ENCODE data around the gene TBC1D17.

Gene TBC1D17

GRCh38 chr19:49849433-49850220 lies 27.9 kb upstream of the TBC1D17 start:
- no peak for DNase-seq

GRCh38 chr19:49850221-49850486 lies 27.3 kb upstream of the TBC1D17 start:
- DNase-seq, result no peak

- peak; percentile 97 for DNase-seq
Measured at GRCh38 chr19:49850487-49851342, 26.8 kb upstream of the TBC1D17 start, which contains the start of gene PTOV1. PTOV1 (plus strand) TSS chr19:49851159.

- peak; percentile 71 for DNase-seq
Measured at GRCh38 chr19:49851456-49852259, 25.8 kb upstream of the TBC1D17 start.

- DNase-seq, result no peak
Measured at GRCh38 chr19:49852631-49853126, 24.8 kb upstream of the TBC1D17 start.

- no peak for DNase-seq
Measured at GRCh38 chr19:49853852-49854377, 23.6 kb upstream of the TBC1D17 start.

- DNase-seq, result no peak
Measured at GRCh38 chr19:49854378-49855263, 22.9 kb upstream of the TBC1D17 start.

- DNase-seq, result no peak
Measured at GRCh38 chr19:49855277-49855675, 22.2 kb upstream of the TBC1D17 start.

- no peak for DNase-seq
Measured at GRCh38 chr19:49855676-49856573, 21.6 kb upstream of the TBC1D17 start.

GRCh38 chr19:49856574-49857021 lies 20.9 kb upstream of the TBC1D17 start:
- DNase-seq, result no peak

- no peak for DNase-seq
Measured at GRCh38 chr19:49857061-49857837, 20.3 kb upstream of the TBC1D17 start.

GRCh38 chr19:49857838-49858087 lies 19.7 kb upstream of the TBC1D17 start:
- DNase-seq, result no peak

- DNase-seq, result no peak
Measured at GRCh38 chr19:49858088-49858985, 19.2 kb upstream of the TBC1D17 start.

- no peak for DNase-seq
Measured at GRCh38 chr19:49859682-49860335, 17.7 kb upstream of the TBC1D17 start.

GRCh38 chr19:49860336-49861102 lies 17.0 kb upstream of the TBC1D17 start:
- peak; percentile 33 for DNase-seq

- peak; percentile 64 for DNase-seq
Measured at GRCh38 chr19:49861107-49861506, 16.4 kb upstream of the TBC1D17 start.

- no peak for DNase-seq
Measured at GRCh38 chr19:49861541-49862378, 15.7 kb upstream of the TBC1D17 start.

Measured in eye (tissue), 1 donor.